Left lung (tissue), 10 donors: ENCODE measurements around the gene LEP. TPM values are rescaled to one million over a fixed set of nuclear protein-coding genes. Genes with fewer than 3 reads are reported as not detected.
A peak's percentile ranks its signal among the peaks of the same experiment; 100 is the strongest.
"Not testable (repeated sequence)": the region's sequence is repeated elsewhere in the genome, so short reads cannot be mapped to it uniquely, and the experiment has no call there.

Source experiments
- ATAC-seq: fragments of 200-7000 bp; cut with Tn5 transposase; one replicate; pipeline ENCODE4 v1.9.1; 2020; ENCODE audit warnings: moderate library complexity
- DNase-seq, 4 donors: peaks; one replicate each; pipeline ENCODE4 v3.0.0-alpha.2; 2013 to 2020
- H3K27ac ChIP-seq, 2 donors: fragments of 200-600 bp; sonication (generic) in 1 of 2; one replicate each; pipeline versions ENCODE4 v1.5.0 to v1.8.0; 2020 to 2021
- H3K27me3 ChIP-seq, 2 donors: fragments of 200-600 bp; sonication (generic) in 1 of 2; one replicate each; pipeline versions ENCODE4 v1.5.0 to v1.8.0; 2020 to 2021
- H3K36me3 ChIP-seq, 2 donors: fragments of 200-600 bp; sonication (generic) in 1 of 2; one replicate each; pipeline versions ENCODE4 v1.5.0 to v1.8.0; 2020 to 2021
- H3K4me1 ChIP-seq, 2 donors: fragments of 200-600 bp; one replicate each; pipeline ENCODE4 v1.8.0; 2021
- H3K4me3 ChIP-seq, 2 donors: fragments of 200-600 bp; sonication (generic) in 1 of 2; one replicate each; pipeline versions ENCODE4 v1.5.0 to v1.8.0; 2020 to 2021; ENCODE audit warnings: mild to moderate bottlenecking in 1 of 2
- H3K9me3 ChIP-seq, 2 donors: fragments of 200-600 bp; sonication (generic) in 1 of 2; one replicate each; pipeline versions ENCODE4 v1.5.0 to v1.8.0; 2020 to 2021
- intact Hi-C, 2 donors: fragments of 100-400 bp; cut with DNase I; formaldehyde crosslinking; loops; one replicate each; pipeline versions ENCODE4 v1.11.2 to v1.14.2; 2022
- polyA plus RNA-seq, 6 donors: library from polyadenylated mRNA; unstranded; fragments of 120-200 nt; gene quantifications; one replicate each; pipeline ENCODE4 v1.2.1, GENCODE V29; 2013; ENCODE audit not compliant: insufficient read length in 6 of 6
- total RNA-seq, 2 donors: library from RNA; stranded (reverse); fragmentation: NEBNext Ultra II Directional; extraction: Animal tissue kit (Norgen Biotek cat#: 25700); gene quantifications; one replicate each; pipeline ENCODE4 v1.2.1, GENCODE V29; 2021
- TF ChIP-seq, protein P1 (sequence below), 2 donors: fragments of 200-600 bp; sonication (generic) in 1 of 2; IDR thresholded peaks; one replicate each; pipeline versions ENCODE4 v1.5.0 to v1.8.0; 2021; ENCODE audit warnings: antibody characterized with exemption in 2 of 2
- donor health status: DM: no; HTN: yes; CAD: no.
- donor health status: DM: no; HTN: no; CAD: no.

Gene LEP
- total and polyA plus RNA-seq, 8 donors: 0.04 to 0.16 (median 0.11) TPM

GRCh38 chr7:128234476-128235026, 6.5 kb upstream of the LEP start:
- DNase-seq (no peak), ATAC-seq (no peak)
- Histone ChIP-seq H3K9me3 (peaks cover 0 to 13% of the 10 kb centered on the region in 2 donors), H3K27ac (no peak overlapping the region), H3K36me3 (no peaks in the 10 kb centered on the region), H3K4me3 (no peak overlapping the region), H3K4me1 (peaks cover 0 to 19% of the 10 kb centered on the region in 2 donors), H3K27me3 (peaks cover 0 to under 1% of the 10 kb centered on the region in 2 donors)
- TF ChIP-seq, protein P1, sequence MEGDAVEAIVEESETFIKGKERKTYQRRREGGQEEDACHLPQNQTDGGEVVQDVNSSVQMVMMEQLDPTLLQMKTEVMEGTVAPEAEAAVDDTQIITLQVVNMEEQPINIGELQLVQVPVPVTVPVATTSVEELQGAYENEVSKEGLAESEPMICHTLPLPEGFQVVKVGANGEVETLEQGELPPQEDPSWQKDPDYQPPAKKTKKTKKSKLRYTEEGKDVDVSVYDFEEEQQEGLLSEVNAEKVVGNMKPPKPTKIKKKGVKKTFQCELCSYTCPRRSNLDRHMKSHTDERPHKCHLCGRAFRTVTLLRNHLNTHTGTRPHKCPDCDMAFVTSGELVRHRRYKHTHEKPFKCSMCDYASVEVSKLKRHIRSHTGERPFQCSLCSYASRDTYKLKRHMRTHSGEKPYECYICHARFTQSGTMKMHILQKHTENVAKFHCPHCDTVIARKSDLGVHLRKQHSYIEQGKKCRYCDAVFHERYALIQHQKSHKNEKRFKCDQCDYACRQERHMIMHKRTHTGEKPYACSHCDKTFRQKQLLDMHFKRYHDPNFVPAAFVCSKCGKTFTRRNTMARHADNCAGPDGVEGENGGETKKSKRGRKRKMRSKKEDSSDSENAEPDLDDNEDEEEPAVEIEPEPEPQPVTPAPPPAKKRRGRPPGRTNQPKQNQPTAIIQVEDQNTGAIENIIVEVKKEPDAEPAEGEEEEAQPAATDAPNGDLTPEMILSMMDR (IDR thresholded peaks at IDR 0.05): no peak
- intact Hi-C loops: no loop called here

- peaks cover 4 to 9% of the 10 kb centered on the region in 2 donors for H3K27me3 ChIP-seq
- intact Hi-C loops: no loop called here
- TF ChIP-seq, protein P1 (IDR thresholded peaks at IDR 0.05): no peak
- H3K36me3 ChIP-seq: no peaks in the 10 kb centered on the region
- no peak for DNase-seq
- no peak overlapping the region for H3K27ac ChIP-seq
- no peak overlapping the region for H3K4me3 ChIP-seq
- peaks cover 0 to 19% of the 10 kb centered on the region in 2 donors for H3K4me1 ChIP-seq
- no peak for ATAC-seq
- peaks cover 0 to 20% of the 10 kb centered on the region in 2 donors for H3K9me3 ChIP-seq
Observed at GRCh38 chr7:128235471-128235870, 5.6 kb upstream of the LEP start.

DNA sequence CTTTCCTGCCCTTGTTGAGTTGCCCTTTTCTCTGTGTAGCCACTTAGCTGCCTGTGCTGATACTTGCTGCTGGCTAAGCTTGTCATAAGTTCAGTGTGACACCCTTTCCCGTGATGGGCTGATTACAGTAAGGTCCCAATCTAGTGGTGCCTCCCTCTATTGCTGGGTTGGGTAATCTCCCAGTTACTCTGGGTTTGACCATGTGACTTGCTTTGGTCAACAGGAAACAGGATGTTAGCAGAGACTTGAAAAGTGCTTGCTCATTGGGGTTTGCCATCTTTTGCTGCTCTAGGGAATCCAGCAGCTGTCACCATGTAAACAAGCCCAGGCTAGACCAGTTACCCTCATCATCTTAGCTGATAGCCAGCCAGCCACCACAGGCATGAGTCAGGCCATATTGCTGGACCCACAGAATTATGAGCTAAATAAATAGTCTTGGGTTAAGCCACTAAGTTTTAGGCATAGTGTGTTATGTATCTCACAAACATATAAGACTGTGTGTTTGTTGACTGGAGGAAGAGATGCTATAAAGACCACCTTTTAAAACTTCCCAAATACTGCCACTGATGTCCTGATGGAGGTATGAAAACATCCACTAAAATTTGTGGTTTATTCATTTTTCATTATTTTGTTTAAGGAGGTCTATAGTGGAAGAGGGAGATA, 4.0 kb upstream of the LEP start:
- H3K27me3 ChIP-seq: peaks cover 20 to 25% of the 10 kb centered on the region in 2 donors
- no peaks in the 10 kb centered on the region for H3K36me3 ChIP-seq
- H3K27ac ChIP-seq: peak overlapping the region in 1 of 2 donors; percentile 90
- peak in 1 of 4 donors; percentile 55 for DNase-seq
- TF ChIP-seq, protein P1 (IDR thresholded peaks at IDR 0.05): no peak
- no peak overlapping the region for H3K4me3 ChIP-seq
- peak; percentile 75 for ATAC-seq
- intact Hi-C loops: no loop called here
- peaks cover 0 to 19% of the 10 kb centered on the region in 2 donors for H3K4me1 ChIP-seq
- H3K9me3 ChIP-seq: peaks cover 0 to 22% of the 10 kb centered on the region in 2 donors

DNA sequence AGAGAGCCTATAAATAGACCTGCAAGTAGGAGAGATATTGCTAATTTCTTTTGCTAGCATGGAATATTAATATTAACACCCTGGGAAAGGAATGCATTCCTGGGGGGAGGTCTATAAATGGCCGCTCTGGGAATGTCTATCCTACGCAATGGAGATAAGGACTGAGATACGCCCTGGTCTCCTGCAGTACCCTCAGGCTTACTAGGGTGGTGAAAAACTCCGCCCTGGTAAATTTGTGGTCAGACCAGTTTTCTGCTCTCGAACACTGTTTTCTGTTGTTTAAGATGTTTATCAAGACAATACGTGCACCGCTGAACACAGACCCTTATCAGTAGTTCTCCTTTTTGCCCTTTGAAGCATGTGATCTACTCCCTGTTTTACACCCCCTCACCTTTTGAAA, 1.9 kb upstream of the LEP start:
- Histone ChIP-seq H3K4me1 (peaks cover 0 to 19% of the 10 kb centered on the region in 2 donors), H3K9me3 (peaks cover 0 to 22% of the 10 kb centered on the region in 2 donors), H3K27me3 (peaks cover 22 to 35% of the 10 kb centered on the region in 2 donors)
- DNase-seq, H3K36me3 ChIP-seq, H3K27ac ChIP-seq, intact Hi-C loops, ATAC-seq, H3K4me3 ChIP-seq: not testable (repeated sequence)

DNA sequence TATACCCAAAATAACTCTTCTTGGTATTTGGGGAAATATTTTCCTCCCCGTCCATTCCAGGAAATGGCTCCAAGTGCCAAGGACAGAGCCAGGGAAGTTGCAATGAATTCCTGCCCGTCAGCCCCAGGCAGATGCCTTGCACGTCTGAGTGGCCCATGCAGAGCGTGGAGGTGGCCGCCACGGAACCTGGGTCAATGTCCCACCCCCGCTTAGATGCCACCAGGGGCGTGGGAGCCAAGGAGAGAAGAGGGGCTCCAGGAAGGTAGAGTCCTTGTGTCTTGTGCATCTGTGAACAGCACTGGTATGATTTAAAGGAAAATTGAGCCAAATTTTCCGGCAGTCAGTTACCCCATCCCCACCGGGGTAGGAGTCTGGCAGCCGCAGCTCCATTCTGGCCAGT, 1.6 kb downstream of the LEP start:
- H3K27ac ChIP-seq: no peak overlapping the region
- ATAC-seq (no peak), DNase-seq (no peak)
- peaks cover 0 to 22% of the 10 kb centered on the region in 2 donors for H3K9me3 ChIP-seq
- TF ChIP-seq, protein P1 (IDR thresholded peaks at IDR 0.05): no peak
- peaks cover 0 to 1% of the 10 kb centered on the region in 2 donors for H3K4me1 ChIP-seq
- no peak overlapping the region for H3K4me3 ChIP-seq
- H3K36me3 ChIP-seq: no peaks in the 10 kb centered on the region
- peaks cover 22 to 35% of the 10 kb centered on the region in 2 donors for H3K27me3 ChIP-seq
- intact Hi-C loops: no loop called here
